ENCODE data around the gene VPS33A. TPM values are rescaled to one million over a fixed set of nuclear protein-coding genes. Genes with fewer than 3 reads are reported as not detected.

VPS33A gene
- polyA plus RNA-seq, 2 of the 4 experiments (the other 2 are of a cell fraction) = 19.9 to 32.4 TPM

GRCh38 chr12:122283680-122284079 lies 17.4 kb upstream of the VPS33A start (continued):
- no peak for TF ChIP-seq MAZ (IDR thresholded peaks at IDR 0.05; ENCODE audit: borderline replicate concordance, low read depth, low read length)

- Histone ChIP-seq H3K9me3 (no peaks in the 10 kb centered on the region), H3K4me3 (no peak overlapping the region), H3K4me1 (peaks cover 10% of the 10 kb centered on the region; the same call in 2 of the 3 replicates), H3K4me2 (no peak overlapping the region), H3K27ac (no peak overlapping the region)
- ChIA-PET POLR2A (no interaction called here), CTCF (interaction anchor here (0.6 to 1.3 kb wide), 2 partner anchors 56 to 74 kb away, joined by 3 to 10 read pairs; partner anchors contain the start of gene DIABLO)
- WGBS (ENCODE audit: missing lambda C conversion rate) = 48% methylated on average over 4 of the region's 4 CpGs
- DNase-seq (ENCODE audit: low read depth in 1 of 2, low spot score in 1 of 2) (peak in 1 of 2 experiments; percentile 29), ATAC-seq (peak in 1 of 2 experiments; percentile 56; a peak in 3 of 6 replicates), FAIRE-seq (peak; percentile 18)
- TF ChIP-seq MYC (IDR thresholded peaks at IDR 0.05; ENCODE audit: borderline replicate concordance, low read length) = no peak
- TF ChIP-seq CBX2 (IDR thresholded peaks at IDR 0.05; ENCODE audit: borderline replicate concordance, low read depth) = no peak
- no peak for TF ChIP-seq REST (IDR thresholded peaks at IDR 0.05)
- no peak for TF ChIP-seq MAX (IDR thresholded peaks at IDR 0.05)
- TF ChIP-seq RAD21 (conservative IDR thresholded peaks at IDR 0.05 in 1 of 2, IDR thresholded peaks at IDR 0.05 in 1 of 2) = no peak
- TF ChIP-seq ELK1 (IDR thresholded peaks at IDR 0.05; ENCODE audit: low read depth, low read length) = no peak
- no peak for TF ChIP-seq FOSL2 (IDR thresholded peaks at IDR 0.05)
- no peak for TF ChIP-seq FOSL2 (CRISPR knock-in tag; IDR thresholded peaks at IDR 0.05)
- TF ChIP-seq CEBPB (IDR thresholded peaks at IDR 0.05) = no peak
- TF ChIP-seq KDM1A (IDR thresholded peaks at IDR 0.05; ENCODE audit: low read depth) = no peak
- no peak for TF ChIP-seq ZFP36 (IDR thresholded peaks at IDR 0.05; ENCODE audit: borderline replicate concordance, partially characterized antibody)
- no peak for TF ChIP-seq USF2 (IDR thresholded peaks at IDR 0.05)
- no peak for TF ChIP-seq CTCF (IDR thresholded peaks at IDR 0.05)
- no peak for TF ChIP-seq SMC3 (IDR thresholded peaks at IDR 0.05)
- no peak for TF ChIP-seq ZSCAN20 (CRISPR knock-in tag; IDR thresholded peaks at IDR 0.05)
- TF ChIP-seq JUNB (IDR thresholded peaks at IDR 0.05) = no peak
- no peak for TF ChIP-seq NR3C1 (IDR thresholded peaks at IDR 0.05)
- no peak for TF ChIP-seq EHF (CRISPR knock-in tag; IDR thresholded peaks at IDR 0.05)
- no peak for TF ChIP-seq CHD4 (IDR thresholded peaks at IDR 0.05; ENCODE audit: borderline replicate concordance)
These were observed 15.8 kb upstream of the VPS33A start for GRCh38 chr12:122282061-122282460.

Measured in A549 (cell line).